Activated CD4-positive, alpha-beta memory T cell treated with anti-CD3 and anti-CD28 coated beads for 36 hours (primary cell): ENCODE results near the gene UGT2A3. TPM values are rescaled to one million over a fixed set of nuclear protein-coding genes. Genes with fewer than 3 reads are reported as not detected.

Source experiments
- total RNA-seq, 2 experiments: library from RNA; stranded (reverse); gene quantifications; one replicate each; pipeline ENCODE4 v1.2.3, GENCODE V29; 2021

Gene UGT2A3
- total RNA-seq, 2 experiments from 2014 or later = not detected

Other genes with a start within 250 kb of the UGT2A3 start
- gene UGT2B10, start 135.8 kb downstream of the UGT2A3 start, total RNA-seq = not detected
- not detected for gene UGT2B7, start 144.7 kb upstream of the UGT2A3 start, total RNA-seq